Activated CD8-positive, alpha-beta T cell treated with anti-CD3 and anti-CD28 coated beads, Interleukin-2, amount 10 ng/mL, durations not matched to agents 7 days and 5 days (primary cell): Measurements from ENCODE around the gene PLOD3. TPM values are rescaled to one million over a fixed set of nuclear protein-coding genes. Genes with fewer than 3 reads are reported as not detected.
"Not testable (repeated sequence)": the region's sequence is repeated elsewhere in the genome, so short reads cannot be mapped to it uniquely, and the experiment has no call there.

Experiments used
- ATAC-seq: fragments of 150-1000 bp; cut with Tn5 transposase; one replicate; pipeline ENCODE4 v1.10.0; 2021; ENCODE audit warnings: moderate library complexity
- CTCF ChIA-PET: fragments of 350-600 bp; sonication (Branson Sonifier 250); formaldehyde crosslinking; loops from one replicate; lab custom pipeline; 2021; ENCODE audit warnings: antibody characterized with exemption; lab: Charles Lee
- POLR2A ChIA-PET: fragments of 350-600 bp; sonication (Branson Sonifier 250); formaldehyde crosslinking; loops from one replicate; lab custom pipeline; 2021; ENCODE audit warnings: antibody characterized with exemption; lab: Charles Lee
- DNase-seq: peaks from one replicate; pipeline ENCODE4 v3.0.0-alpha.2; 2020
- H3K27ac Mint-ChIP-seq: one replicate; pipeline ENCODE4 v1.8.0; 2021; ENCODE audit warnings: mild to moderate bottlenecking, mixed read lengths
- H3K27me3 Mint-ChIP-seq: one replicate; pipeline ENCODE4 v1.8.0; 2021; ENCODE audit warnings: low read depth, mixed read lengths
- H3K36me3 Mint-ChIP-seq: one replicate; pipeline ENCODE4 v1.8.0; 2021; ENCODE audit warnings: low read depth, mixed read lengths
- H3K4me1 Mint-ChIP-seq: one replicate; pipeline ENCODE4 v1.8.0; 2021; ENCODE audit warnings: low read depth, mixed read lengths
- H3K4me3 Mint-ChIP-seq: one replicate; pipeline ENCODE4 v1.8.0; 2021; ENCODE audit warnings: mild to moderate bottlenecking, mixed read lengths
- H3K9me3 Mint-ChIP-seq: one replicate; pipeline ENCODE4 v1.8.0; 2022; ENCODE audit warnings: mixed read lengths; ENCODE audit not compliant: insufficient read depth
- total RNA-seq, 2 experiments: library from RNA; stranded (reverse); gene quantifications; one replicate each; pipeline ENCODE4 v1.2.3, GENCODE V29; 2021

The PLOD3 gene, protein sequence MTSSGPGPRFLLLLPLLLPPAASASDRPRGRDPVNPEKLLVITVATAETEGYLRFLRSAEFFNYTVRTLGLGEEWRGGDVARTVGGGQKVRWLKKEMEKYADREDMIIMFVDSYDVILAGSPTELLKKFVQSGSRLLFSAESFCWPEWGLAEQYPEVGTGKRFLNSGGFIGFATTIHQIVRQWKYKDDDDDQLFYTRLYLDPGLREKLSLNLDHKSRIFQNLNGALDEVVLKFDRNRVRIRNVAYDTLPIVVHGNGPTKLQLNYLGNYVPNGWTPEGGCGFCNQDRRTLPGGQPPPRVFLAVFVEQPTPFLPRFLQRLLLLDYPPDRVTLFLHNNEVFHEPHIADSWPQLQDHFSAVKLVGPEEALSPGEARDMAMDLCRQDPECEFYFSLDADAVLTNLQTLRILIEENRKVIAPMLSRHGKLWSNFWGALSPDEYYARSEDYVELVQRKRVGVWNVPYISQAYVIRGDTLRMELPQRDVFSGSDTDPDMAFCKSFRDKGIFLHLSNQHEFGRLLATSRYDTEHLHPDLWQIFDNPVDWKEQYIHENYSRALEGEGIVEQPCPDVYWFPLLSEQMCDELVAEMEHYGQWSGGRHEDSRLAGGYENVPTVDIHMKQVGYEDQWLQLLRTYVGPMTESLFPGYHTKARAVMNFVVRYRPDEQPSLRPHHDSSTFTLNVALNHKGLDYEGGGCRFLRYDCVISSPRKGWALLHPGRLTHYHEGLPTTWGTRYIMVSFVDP
- total RNA-seq: 10 to 100 TPM; 51.1 to 58.1 TPM

DNA sequence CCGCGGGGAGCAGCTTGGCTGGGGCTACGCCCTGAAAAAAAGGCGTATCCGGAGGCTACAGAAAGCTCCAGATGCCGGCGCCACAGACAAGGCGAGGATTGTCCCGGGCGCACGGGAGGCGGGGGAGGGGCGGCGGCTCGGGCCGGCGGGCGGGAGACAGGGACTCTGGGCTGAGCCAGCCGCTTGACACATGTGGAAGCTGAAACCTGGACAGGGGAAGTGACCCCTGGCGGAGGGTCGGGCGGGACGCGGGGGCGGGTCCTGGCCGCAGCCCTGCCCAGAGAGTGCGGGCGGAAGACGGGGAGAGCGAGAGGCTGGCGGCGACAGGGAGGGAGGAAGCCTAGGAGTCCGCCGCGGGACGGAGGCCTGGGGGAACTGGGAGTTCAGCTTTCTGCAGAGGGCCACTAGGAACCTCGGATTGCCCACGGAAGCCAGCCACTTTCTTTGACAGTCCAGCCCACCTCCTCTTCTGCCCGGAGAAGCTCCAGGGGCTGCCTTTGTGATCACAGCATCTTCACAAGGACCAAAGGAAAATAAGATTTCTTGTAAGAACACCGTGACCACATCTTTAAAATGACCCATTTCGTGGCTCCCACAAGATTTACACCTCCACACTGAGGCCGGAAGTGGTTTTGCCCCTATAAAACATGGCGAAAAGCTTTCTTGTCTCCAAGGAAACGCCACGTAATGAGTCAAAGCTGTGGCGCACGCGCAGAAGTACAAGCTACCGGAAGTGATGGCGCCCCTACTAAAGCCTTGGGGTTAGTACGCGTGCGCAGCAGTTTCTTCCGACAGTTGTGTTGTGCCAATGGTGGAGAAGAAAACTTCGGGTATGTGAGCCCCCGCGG lies at the start of gene PLOD3, which contains the start of gene ZNHIT1:
TSS of gene PLOD3 (minus strand) at position 194 of the 848 bp plus-strand sequence. CDS start 307 bp downstream, outside the sequence.
TSS of gene ZNHIT1 (plus strand) at position 778 of the 848 bp plus-strand sequence. CDS start at position 809, 31 bp downstream.
- DNase-seq (peak; percentile 99), ATAC-seq (peak; percentile 71)
- H3K27me3 Mint-ChIP-seq: no peaks in the 10 kb centered on the region
- H3K36me3 Mint-ChIP-seq: peaks cover 30% of the 10 kb centered on the region
- peaks cover 36% of the 10 kb centered on the region for H3K4me1 Mint-ChIP-seq
- H3K4me3 Mint-ChIP-seq: peak within 1 kb of the TSS; percentile 96
- H3K9me3 Mint-ChIP-seq: no peaks in the 10 kb centered on the region
- CTCF ChIA-PET: interaction anchor here (0.7 to 5.0 kb wide), 21 partner anchors 9 to 512 kb away, joined by 3 to 64 read pairs (median 5); partner anchors contain the start of genes FIS1 and POP7
- peak within 1 kb of the TSS; percentile 88 for H3K27ac Mint-ChIP-seq
- POLR2A ChIA-PET: interaction anchor here (0.6 to 2.4 kb wide), 14 partner anchors 10 to 1202 kb away, joined by 3 to 20 read pairs (median 3); partner anchors contain the start of genes FIS1, SRRT and TRIM56

DNA sequence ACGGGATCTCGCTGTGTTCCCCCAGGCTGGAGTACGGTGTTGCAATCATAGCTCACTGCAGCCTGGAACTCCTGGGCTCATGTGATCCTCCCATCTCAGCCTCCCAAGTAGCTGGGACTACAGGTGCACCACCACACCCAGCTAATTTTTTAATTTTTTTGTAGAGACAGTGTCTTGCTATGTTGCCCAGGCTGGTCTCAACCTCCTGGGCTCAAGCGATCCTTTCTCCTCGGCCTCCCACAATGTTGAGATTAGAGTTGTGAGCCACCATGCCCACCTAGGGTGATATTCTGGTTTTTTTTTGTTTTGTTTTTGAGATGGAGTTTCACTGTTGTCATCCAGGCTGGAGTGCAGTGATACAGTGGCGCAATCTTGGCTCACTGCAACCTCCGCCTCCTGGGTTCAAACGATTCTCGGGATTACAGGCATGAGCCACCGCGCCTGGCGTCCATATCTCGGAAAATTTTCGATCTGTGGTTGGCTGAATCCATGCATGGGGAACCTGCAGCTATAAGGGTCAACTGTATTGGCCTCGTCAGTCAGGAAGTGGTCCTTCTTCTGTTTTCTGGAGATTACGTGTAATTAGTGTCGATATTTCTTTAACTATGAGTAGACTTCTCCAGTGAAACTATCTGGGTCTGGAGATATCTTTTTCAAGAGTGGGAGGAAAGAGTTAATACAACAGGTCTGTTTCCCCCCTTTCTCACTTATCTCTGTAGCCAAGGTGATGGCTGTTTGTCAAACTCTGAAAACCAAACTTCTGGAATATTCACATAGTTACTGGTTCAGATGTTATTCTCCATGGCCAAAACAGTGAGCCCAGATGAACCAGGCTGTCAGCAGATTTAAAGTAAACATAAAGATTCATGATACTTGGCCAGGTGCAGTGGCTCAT lies 48.5 kb upstream of the PLOD3 start:
- no peaks in the 10 kb centered on the region for H3K9me3 Mint-ChIP-seq
- H3K36me3 Mint-ChIP-seq: no peaks in the 10 kb centered on the region
- H3K4me3 Mint-ChIP-seq: no peak overlapping the region
- peaks cover 5% of the 10 kb centered on the region for H3K27me3 Mint-ChIP-seq
- no peak overlapping the region for H3K27ac Mint-ChIP-seq
- no peak for DNase-seq
- ChIA-PET POLR2A (interaction anchor here (0.6 kb wide), 1 partner anchor 200 kb away, joined by 3 read pairs; no protein-coding TSS in a partner anchor), CTCF (no interaction called here)
- H3K4me1 Mint-ChIP-seq: no peaks in the 10 kb centered on the region
- no peak for ATAC-seq

DNA sequence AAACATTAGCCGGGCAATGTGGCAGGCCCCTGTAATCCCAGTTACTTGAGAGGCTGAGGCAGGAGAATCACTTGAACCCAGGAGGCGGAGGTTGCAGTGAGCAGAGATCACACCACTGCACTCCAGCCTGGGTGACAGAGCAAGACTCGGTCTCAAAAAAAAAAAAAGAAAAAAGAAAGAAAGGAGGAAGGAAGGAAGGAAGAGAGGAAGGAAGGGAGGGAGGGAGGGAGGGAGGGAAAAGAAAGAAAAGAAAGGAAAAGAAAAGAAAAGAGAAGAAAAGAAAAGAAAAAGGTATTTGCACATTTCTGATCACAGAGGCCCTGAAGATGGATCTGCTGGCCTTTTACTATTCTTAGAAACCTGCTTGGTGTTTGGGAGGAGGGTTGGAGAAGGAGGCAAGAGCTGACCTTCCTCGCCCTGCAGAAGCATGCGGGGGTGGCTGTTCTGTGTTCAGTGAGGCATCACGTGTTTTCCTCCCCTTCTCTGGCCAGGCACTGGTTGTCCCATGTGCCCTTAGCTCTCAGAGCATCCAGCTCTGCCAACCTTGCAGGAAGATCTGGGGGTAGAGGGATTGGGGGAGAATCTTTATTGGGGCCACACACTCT lies 46.8 kb upstream of the PLOD3 start:
- POLR2A ChIA-PET, H3K9me3 Mint-ChIP-seq: not testable (repeated sequence)

DNA sequence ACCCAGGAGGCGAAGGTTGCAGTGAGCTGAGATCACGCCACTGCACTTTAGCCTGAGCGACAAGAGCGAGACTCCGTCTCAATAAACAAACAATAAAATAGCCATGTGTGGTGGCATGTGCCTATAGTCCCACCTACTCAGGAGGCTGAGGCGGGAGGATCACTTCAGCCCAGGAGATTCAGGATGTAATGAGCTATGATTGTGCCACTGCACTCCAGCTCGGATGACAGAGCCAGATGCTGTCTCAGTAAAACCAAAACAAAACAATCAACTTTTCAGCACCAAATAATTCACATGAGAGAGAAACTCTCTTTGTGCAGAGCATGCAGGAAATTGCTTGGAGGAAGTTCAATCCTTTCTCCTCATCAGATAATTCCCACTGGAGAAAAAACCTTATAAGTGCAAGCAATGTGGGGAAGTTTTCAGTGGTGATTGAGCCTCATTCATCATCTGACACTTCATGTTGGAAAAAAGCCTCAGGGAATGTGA lies 40.9 kb upstream of the PLOD3 start:
- ChIA-PET CTCF (interaction anchor here (1.2 to 1.4 kb wide), 3 partner anchors 14 to 66 kb away, joined by 3 to 4 read pairs (median 4); no protein-coding TSS in a partner anchor), POLR2A (no interaction called here)
- Mint-ChIP-seq H3K36me3 (no peaks in the 10 kb centered on the region), H3K27me3 (peaks cover 2% of the 10 kb centered on the region), H3K27ac (no peak overlapping the region), H3K4me3 (no peak overlapping the region), H3K9me3 (no peaks in the 10 kb centered on the region), H3K4me1 (no peaks in the 10 kb centered on the region)
- ATAC-seq (no peak), DNase-seq (no peak)

More for the DNA sequence above, 46.8 kb upstream of the PLOD3 start:
- H3K4me1 Mint-ChIP-seq, CTCF ChIA-PET, H3K36me3 Mint-ChIP-seq, H3K27me3 Mint-ChIP-seq, DNase-seq, H3K4me3 Mint-ChIP-seq, H3K27ac Mint-ChIP-seq, ATAC-seq: not testable (repeated sequence)

DNA sequence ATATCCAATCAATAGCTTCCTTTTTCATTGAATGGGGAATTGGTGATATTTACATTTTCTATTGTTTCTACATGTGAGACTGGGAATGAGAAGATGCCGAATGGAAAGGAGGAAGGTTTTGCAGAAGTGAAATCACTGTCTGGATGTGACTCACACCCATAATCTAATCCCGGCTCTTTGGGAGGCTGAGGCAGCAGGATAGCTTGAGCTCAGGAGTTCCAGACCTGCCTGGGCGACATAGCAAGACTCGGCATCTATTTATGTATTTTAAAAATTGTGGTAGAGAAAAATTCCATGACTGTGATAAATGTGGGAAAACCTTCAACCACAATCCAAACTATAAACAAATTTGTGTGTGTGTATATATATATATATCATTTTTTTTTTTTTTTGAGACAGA lies 38.4 kb upstream of the PLOD3 start:
- POLR2A ChIA-PET: no interaction called here
- no peak for DNase-seq

DNA sequence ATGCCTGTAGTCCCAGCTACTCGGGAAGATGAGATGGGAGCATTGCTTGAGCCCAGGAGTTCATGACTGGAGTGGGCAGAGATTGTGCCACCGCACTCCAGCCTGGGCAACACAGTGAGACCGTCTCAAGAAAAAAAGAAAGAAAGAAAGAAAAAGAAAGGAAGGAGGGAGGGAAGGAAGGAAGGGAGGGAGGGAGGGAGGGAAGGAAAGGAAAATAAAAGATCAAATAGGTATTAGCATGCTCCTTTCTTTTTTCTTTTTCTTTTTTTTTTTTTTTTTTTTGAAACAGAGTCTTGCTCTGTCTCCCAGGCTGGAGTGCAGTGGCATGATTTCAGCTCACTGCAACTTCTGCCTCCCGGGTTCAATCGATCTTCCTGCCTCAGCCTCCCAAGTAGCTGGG lies 35.8 kb upstream of the PLOD3 start:
- Mint-ChIP-seq H3K4me1 (peaks cover 27% of the 10 kb centered on the region), H3K36me3 (peaks cover 18% of the 10 kb centered on the region)
- H3K9me3 Mint-ChIP-seq, H3K27me3 Mint-ChIP-seq, DNase-seq, H3K27ac Mint-ChIP-seq, H3K4me3 Mint-ChIP-seq, ATAC-seq: not testable (repeated sequence)
- POLR2A ChIA-PET: interaction anchor here (3.2 kb wide), 1 partner anchor 35 kb away, joined by 16 read pairs; the partner anchor contains the start of genes PLOD3 and ZNHIT1
- CTCF ChIA-PET: interaction anchor here (0.7 to 4.3 kb wide), 4 partner anchors 9 to 108 kb away, joined by 5 to 32 read pairs (median 8); partner anchors contain the start of gene FIS1

More for the DNA sequence above, 38.4 kb upstream of the PLOD3 start:
- peaks cover 16% of the 10 kb centered on the region for H3K4me1 Mint-ChIP-seq
- peaks cover 8% of the 10 kb centered on the region for H3K36me3 Mint-ChIP-seq
- H3K9me3 Mint-ChIP-seq: no peaks in the 10 kb centered on the region
- ATAC-seq: no peak
- no peak overlapping the region for H3K4me3 Mint-ChIP-seq
- CTCF ChIA-PET: interaction anchor here (1.4 to 4.3 kb wide), 3 partner anchors 11 to 38 kb away, joined by 7 to 32 read pairs (median 7); partner anchors contain the start of genes FIS1, PLOD3 and ZNHIT1
- H3K27me3 Mint-ChIP-seq: no peaks in the 10 kb centered on the region
- no peak overlapping the region for H3K27ac Mint-ChIP-seq

DNA sequence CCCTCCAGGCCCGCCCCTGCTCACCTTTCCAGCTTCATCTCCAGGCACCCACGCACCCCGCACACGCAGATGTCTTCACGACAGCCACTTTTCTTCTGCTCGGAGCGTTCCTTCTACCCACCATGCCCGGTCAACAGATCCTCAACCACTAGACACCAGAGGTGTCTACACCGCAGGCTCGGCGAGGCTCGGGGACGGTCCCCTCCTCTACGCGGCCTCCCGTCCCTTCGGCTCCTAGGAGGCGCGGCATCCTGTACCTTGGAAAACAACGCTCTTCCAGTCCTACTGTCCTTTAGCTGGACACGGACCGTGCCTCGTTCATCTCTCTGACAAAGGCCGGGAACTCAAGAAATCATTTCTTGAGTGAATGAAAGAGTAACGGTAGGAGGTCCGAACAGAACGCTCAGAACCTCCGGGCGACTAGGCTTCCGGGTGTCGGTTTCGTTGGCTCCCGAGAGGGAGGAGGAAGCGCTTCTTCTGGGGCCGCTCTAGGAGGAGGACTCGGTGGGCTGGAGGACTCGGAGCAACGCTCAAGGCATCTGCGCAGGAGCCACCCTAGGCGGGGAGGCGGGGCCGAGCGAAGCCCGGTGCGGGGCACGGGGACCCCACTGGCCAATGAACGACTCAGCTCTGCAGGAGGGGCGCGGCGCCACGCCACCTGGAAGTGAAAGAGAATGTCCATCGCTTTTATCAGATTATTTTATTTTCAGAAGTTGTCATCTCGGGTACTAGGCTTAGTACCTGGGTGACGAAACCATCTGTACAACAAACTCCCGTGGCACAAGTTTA lies 34.7 kb upstream of the PLOD3 start:
- Mint-ChIP-seq H3K4me3 (peak overlapping the region; percentile 100), H3K27ac (peak overlapping the region; percentile 98), H3K36me3 (peaks cover 25% of the 10 kb centered on the region), H3K27me3 (no peaks in the 10 kb centered on the region), H3K9me3 (no peaks in the 10 kb centered on the region), H3K4me1 (peaks cover 31% of the 10 kb centered on the region)
- ChIA-PET CTCF (interaction anchor here (1.0 to 4.3 kb wide), 7 partner anchors 8 to 107 kb away, joined by 3 to 32 read pairs (median 8); partner anchors contain the start of genes FIS1, IFT22, PLOD3 and ZNHIT1), POLR2A (interaction anchor here (1.0 to 3.2 kb wide), 6 partner anchors 8 to 166 kb away, joined by 3 to 16 read pairs (median 4); partner anchors contain the start of genes PLOD3, TRIM56 and ZNHIT1)
- peak; percentile 99 for DNase-seq
- ATAC-seq: peak; percentile 100

DNA sequence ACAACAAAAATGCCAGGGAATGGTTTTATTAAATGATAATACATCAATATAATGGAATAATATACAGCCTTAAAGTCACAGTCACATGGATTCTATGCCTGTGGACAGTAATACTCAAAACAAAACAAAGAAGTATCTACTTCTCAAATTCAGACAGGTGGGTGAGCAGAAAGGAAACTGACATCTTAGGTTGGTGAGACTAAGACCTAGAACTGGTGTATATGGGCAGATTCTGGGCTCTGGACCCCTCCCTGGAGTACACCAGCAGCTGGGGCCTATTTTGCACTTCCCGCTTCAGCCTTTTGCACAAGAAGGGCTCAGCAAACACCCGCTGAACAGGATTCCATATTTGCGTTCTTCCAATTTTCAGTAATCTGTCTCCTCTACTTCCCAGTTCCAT lies 32.9 kb upstream of the PLOD3 start:
- POLR2A ChIA-PET: no interaction called here
- H3K4me1 Mint-ChIP-seq: peaks cover 38% of the 10 kb centered on the region
- CTCF ChIA-PET: no interaction called here
- no peaks in the 10 kb centered on the region for H3K27me3 Mint-ChIP-seq
- H3K27ac Mint-ChIP-seq: no peak overlapping the region
- ATAC-seq (no peak), DNase-seq (no peak)
- H3K36me3 Mint-ChIP-seq: peaks cover 33% of the 10 kb centered on the region
- no peaks in the 10 kb centered on the region for H3K9me3 Mint-ChIP-seq
- H3K4me3 Mint-ChIP-seq: peak overlapping the region; percentile 100

DNA sequence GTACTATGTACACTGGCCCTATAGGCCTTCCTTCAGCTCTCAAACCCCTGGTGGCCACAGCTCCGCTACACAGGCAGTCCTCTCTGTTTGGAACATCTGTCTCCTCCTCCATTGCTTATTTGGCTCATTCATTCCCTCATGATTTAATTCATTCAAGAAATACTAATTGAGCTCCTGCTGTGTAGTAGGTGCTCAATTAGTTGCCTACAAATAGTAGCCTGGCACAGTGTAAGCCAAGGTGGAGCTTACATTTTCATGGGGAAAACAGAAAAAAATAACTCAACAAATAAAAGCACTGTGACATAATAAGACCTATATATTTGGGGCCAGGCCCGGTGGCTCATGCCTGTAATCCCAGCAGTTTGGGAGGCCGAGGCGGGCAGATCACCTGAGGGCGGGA lies 30.9 kb upstream of the PLOD3 start:
- ATAC-seq (no peak), DNase-seq (no peak)
- POLR2A ChIA-PET: no interaction called here
- no peaks in the 10 kb centered on the region for H3K9me3 Mint-ChIP-seq
- H3K4me1 Mint-ChIP-seq: peaks cover 53% of the 10 kb centered on the region
- H3K36me3 Mint-ChIP-seq: peaks cover 42% of the 10 kb centered on the region
- H3K27me3 Mint-ChIP-seq: no peaks in the 10 kb centered on the region
- H3K27ac Mint-ChIP-seq: no peak overlapping the region
- CTCF ChIA-PET: no interaction called here
- no peak overlapping the region for H3K4me3 Mint-ChIP-seq
